A549 treated with Hydrocortisone at 1 μM for 4 hours (cell line): Measurements from ENCODE around the gene MED8. TPM values are rescaled to one million over a fixed set of nuclear protein-coding genes. Genes with fewer than 3 reads are reported as not detected.

Source experiments
- total RNA-seq: library from RNA; stranded (reverse); fragments of 200-300 nt; extraction: Qiagen RNA extraction; gene quantifications from 5 replicates; pipeline ENCODE4 v1.2.3, GENCODE V29; 2022

MED8 gene, protein sequence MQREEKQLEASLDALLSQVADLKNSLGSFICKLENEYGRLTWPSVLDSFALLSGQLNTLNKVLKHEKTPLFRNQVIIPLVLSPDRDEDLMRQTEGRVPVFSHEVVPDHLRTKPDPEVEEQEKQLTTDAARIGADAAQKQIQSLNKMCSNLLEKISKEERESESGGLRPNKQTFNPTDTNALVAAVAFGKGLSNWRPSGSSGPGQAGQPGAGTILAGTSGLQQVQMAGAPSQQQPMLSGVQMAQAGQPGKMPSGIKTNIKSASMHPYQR
- total RNA-seq, result 34.9 to 37.9 TPM (median 37.3 TPM) in 5 replicates

DNA sequence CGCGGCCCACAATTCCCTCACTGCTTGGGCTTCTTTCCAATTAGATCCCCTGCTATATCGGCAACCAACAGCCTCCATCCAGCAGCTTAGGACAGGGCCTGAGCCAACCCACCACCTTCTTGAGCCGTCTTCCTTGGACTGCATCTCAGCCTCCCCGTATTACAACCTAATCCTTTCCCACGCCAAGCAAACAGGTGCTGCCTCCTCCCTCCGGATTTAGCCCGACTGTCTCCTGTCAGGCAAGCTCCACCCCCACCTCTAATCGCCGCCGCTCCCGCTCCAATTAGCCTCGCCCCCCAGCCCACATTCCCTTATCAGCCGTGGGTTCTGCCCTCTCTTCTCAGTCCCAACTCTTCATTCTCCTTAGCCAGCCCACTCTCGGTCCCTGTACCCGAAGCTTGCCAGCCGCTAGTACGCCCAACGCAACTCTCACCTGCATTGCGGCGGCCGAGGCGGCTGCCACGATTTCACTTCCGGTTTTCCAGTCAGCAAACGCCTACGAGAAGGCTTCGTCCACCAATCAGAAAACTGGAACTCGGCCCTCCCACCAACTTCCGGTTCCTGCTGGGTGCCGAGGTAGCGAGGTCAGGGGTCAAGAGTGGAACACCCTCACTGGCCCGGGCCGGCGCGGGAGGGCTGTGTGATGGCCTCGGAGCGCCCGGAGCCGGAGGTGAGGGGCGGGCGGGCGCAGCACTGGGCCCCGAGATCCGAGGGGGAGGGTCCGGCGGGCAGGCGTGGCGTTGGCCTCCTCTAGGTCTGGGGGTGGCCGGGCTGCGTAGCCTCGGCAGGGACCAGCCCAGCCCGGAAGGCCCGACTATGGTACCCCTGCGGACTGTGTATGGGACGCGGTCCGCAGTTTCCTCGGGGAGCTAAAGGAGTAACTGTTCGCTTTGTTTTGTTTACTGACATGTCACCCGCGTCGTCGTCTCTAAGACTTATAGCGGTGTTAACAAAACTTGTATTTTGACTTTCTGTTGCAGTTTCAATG is at the start of gene MED8, which contains the start of gene SZT2:
Gene MED8, minus strand, starts transcription at position 475 of the 988 bp plus-strand sequence. Its CDS starts 36 bp downstream, at position 439.
Gene SZT2, plus strand, starts transcription at position 574 of the 988 bp plus-strand sequence. Its CDS starts 70 bp downstream, at position 644.

DNA sequence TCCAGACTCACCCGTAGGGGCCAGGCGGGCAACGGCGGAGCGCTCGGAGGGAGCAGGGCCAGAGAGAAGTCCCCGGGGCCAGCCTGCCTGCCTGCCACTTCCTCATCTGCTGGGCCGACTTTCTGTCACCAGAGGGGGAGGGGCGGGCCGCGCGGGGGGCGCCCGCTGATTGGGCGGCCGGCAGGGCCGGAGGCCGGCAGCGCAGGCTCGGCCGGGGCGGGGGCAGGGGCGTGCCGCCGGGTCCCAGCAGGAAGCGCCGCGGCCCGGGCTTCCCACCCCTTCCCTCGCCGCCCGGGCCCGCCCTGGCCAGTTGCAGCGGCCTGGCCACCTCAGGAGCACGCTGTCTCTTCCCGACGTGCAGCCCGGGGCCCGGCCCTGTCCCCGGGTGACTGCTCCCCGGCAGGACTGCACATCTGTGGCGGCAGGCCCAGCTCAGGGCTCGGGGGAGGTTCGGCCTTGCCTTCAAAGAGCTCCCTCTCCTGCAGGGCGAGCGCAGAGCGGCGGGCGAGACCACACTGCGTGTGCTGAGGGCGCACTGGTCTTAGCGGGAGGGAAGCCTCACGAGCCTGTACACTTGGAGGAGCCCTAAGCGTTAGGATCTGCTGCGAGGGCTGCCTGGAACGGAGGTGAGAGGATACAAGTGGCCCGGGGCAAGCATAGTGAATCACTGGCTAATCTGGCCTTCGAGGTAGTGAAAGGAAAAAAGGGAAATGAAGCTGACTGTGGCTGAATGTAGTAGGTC is 21.5 kb downstream of the MED8 start, which contains the start of gene ELOVL1:
Gene ELOVL1, minus strand, starts transcription at position 108 of the 742 bp plus-strand sequence. CDS start 2,402 bp downstream, outside the sequence.

DNA sequence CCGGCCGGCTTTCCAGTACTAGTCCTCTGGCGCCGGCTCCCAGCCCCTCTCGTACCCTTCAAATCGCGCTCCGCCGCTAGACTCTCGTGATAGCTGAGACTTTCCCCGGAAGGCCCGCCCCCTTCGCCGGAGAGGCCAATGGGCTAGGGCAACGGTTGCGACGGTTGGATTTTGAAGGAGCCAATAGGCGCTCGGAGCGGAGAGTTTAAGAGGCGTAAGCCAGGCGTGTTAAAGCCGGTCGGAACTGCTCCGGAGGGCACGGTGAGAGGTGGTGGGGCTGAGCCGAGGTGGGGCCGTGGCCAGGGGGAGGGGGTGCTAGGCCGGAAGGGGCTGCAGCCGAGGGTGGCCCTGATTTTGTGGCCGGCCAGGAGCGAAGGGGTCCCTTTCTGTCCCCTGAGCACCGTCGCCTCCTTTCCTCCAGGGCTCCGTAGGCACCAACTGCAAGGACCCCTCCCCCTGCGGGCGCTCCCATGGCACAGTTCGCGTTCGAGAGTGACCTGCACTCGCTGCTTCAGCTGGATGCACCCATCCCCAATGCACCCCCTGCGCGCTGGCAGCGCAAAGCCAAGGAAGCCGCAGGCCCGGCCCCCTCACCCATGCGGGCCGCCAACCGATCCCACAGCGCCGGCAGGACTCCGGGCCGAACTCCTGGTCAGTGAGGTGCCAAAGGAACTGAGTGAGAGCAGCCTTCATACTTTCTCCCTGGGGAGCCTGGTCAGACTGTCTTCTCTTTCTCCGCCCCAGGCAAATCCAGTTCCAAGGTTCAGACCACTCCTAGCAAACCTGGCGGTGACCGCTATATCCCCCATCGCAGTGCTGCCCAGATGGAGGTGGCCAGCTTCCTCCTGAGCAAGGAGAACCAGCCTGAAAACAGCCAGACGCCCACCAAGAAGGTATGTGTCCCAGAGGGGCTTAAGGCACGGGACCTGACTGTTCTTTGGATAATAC is 30.6 kb downstream of the MED8 start, which contains the start of gene CDC20:
Gene CDC20, plus strand, starts transcription at position 236 of the 948 bp plus-strand sequence. Its CDS starts 235 bp downstream, at position 471.

DNA sequence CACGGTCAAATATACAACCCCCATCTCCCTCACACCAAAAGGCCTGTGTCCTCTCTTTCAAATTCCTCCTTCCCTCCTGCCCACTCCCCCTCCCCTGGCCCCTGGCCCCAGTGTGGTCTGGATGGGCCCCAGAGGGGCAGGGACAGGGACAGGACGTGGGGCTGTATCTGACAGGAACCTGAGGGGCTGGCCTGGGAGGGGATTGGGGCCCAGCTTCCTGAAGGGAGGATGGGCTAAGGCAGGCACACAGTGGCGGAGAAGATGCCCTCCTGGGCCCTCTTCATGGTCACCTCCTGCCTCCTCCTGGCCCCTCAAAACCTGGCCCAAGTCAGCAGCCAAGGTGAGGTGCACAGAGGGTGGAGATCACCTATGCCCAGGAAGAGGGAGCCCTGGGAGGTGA is 52.0 kb downstream of the MED8 start, which contains the start of gene MPL:
Gene MPL, plus strand, starts transcription at position 231 of the 400 bp plus-strand sequence. Its CDS starts 31 bp downstream, at position 262.

Other genes starting within 250 kb of the MED8 start
- gene EBNA1BP2, start 217.5 kb downstream of the MED8 start, total RNA-seq, result 168 to 200 TPM (median 185 TPM) in 5 replicates
- gene CFAP57, start 217.5 kb downstream of the MED8 start, total RNA-seq, result 0.28 to 0.68 TPM (median 0.36 TPM) in 5 replicates
- 0.05 to 0.08 TPM (median 0.07 TPM) in 3 of 5 replicates, not detected in the others for gene TMEM125, start 119.8 kb downstream of the MED8 start, total RNA-seq
- gene C1orf210, start 104.2 kb downstream of the MED8 start, total RNA-seq, result not detected in 5 replicates
- 0.02 to 0.15 TPM in 2 of 5 replicates, not detected in the others for gene TIE1, start 88.8 kb downstream of the MED8 start, total RNA-seq
- 0.17 to 0.22 TPM (median 0.21 TPM) in 3 of 5 replicates, not detected in the others for gene MPL, start 52.0 kb downstream of the MED8 start, total RNA-seq
- 182 to 204 TPM (median 198 TPM) in 5 replicates for gene CDC20, start 30.8 kb downstream of the MED8 start, total RNA-seq
- gene ELOVL1, start 21.8 kb downstream of the MED8 start, total RNA-seq, result 135 to 156 TPM (median 143 TPM) in 5 replicates
- gene SZT2, start 99 bp upstream of the MED8 start, total RNA-seq, result 5.8 to 7.6 TPM (median 7.2 TPM) in 5 replicates
- gene HYI, start 64.1 kb upstream of the MED8 start, total RNA-seq, result 11.5 to 16.3 TPM (median 14.4 TPM) in 5 replicates
- 73.3 to 110 TPM (median 95.8 TPM) in 5 replicates for gene PTPRF, start 141.1 kb upstream of the MED8 start, total RNA-seq